Measurements from ENCODE around the gene ABCC4. TPM values are rescaled to one million over a fixed set of nuclear protein-coding genes. Genes with fewer than 3 reads are reported as not detected.

Gene ABCC4
- total RNA-seq, 2 donors from 2014 or later: 119 to 144 TPM

DNA sequence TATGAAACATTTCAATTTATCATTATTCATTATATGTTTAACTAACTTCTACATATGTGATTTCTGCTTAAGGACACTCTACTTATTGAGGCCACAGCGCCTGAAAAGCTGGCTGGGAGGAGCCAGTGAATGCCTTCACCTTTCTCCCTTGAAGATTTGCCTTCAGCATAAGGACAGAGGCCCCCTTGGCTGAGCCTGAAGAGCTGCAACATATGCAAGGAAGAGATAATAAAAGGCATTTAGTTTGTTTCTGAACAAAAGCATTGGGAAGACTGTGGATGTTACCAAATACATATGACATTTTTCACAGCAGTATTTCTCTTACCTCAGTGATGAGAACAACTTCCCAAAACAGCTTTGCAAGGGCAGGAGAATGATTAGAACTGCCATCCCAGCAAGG lies 92.1 kb downstream of the ABCC4 start:
- Mint-ChIP-seq H3K4me3 (no peak overlapping the region), H3K36me3 (ENCODE audit: low read depth) (peaks cover 90% of the 10 kb centered on the region), H3K9me3 (no peaks in the 10 kb centered on the region), H3K27ac (no peak overlapping the region), H3K27me3 (ENCODE audit: insufficient read depth) (no peaks in the 10 kb centered on the region), H3K4me1 (peaks cover 4% of the 10 kb centered on the region)
- 89 to 91% methylated on average over 1 of the region's 1 CpG for WGBS, 2 experiments (ENCODE audit: insufficient coverage in 1 of 2, insufficient read length in 1 of 2)
- TF ChIP-seq, protein P1, sequence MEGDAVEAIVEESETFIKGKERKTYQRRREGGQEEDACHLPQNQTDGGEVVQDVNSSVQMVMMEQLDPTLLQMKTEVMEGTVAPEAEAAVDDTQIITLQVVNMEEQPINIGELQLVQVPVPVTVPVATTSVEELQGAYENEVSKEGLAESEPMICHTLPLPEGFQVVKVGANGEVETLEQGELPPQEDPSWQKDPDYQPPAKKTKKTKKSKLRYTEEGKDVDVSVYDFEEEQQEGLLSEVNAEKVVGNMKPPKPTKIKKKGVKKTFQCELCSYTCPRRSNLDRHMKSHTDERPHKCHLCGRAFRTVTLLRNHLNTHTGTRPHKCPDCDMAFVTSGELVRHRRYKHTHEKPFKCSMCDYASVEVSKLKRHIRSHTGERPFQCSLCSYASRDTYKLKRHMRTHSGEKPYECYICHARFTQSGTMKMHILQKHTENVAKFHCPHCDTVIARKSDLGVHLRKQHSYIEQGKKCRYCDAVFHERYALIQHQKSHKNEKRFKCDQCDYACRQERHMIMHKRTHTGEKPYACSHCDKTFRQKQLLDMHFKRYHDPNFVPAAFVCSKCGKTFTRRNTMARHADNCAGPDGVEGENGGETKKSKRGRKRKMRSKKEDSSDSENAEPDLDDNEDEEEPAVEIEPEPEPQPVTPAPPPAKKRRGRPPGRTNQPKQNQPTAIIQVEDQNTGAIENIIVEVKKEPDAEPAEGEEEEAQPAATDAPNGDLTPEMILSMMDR (conservative IDR thresholded peaks at IDR 0.05): no peak
- Histone ChIP-seq H3K27me3 (ENCODE audit: control insufficient read depth, insufficient read depth, low read length, poor library complexity, severe bottlenecking) (no peaks in the 10 kb centered on the region), H3K36me3 (ENCODE audit: control insufficient read depth, insufficient read depth, low read length) (peaks cover 77% of the 10 kb centered on the region), H3K27ac (ENCODE audit: low read depth, low read length) (no peak overlapping the region), H3K9ac (ENCODE audit: extremely low read depth, low read length, poor library complexity, severe bottlenecking) (no peak overlapping the region), H3K4me1 (ENCODE audit: control insufficient read depth, insufficient read depth, low read length) (no peaks in the 10 kb centered on the region), H3K4me3 (ENCODE audit: low read length) (no peak overlapping the region), H3K9me3 (ENCODE audit: control insufficient read depth, low read length) (no peaks in the 10 kb centered on the region)
- DNase-seq: no peak

DNA sequence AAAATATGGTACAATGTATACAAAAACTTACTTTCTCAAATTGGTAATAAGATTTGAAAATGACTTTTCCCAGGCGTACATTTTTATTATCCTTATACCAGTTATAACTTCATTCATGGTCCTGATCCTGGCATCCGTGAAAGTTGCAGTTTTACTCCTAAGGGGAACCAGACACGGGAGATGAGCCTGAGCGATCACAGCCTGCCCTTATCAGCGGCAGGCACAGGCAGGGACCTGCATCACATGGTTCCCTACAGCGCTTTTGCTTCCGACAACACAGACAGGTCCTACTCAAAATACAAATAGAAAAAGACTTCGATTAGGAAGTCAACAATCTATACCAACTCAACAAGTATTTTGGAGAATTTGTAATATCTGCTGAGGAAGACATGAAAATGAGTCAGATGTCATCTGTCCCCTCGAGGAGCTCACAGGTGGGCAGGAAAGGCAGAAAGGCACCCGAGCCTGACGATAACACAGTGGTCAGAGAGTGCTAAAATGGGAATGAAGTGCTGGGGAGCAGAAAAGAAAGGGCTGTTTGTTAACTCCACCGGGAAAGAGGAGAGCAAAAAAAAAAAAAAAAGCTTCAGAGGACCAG lies 93.4 kb downstream of the ABCC4 start:
- Histone ChIP-seq H3K4me1 (ENCODE audit: control insufficient read depth, insufficient read depth, low read length) (no peaks in the 10 kb centered on the region), H3K9me3 (ENCODE audit: control insufficient read depth, low read length) (no peaks in the 10 kb centered on the region), H3K27me3 (ENCODE audit: control insufficient read depth, insufficient read depth, low read length, poor library complexity, severe bottlenecking) (no peaks in the 10 kb centered on the region), H3K9ac (ENCODE audit: extremely low read depth, low read length, poor library complexity, severe bottlenecking) (no peak overlapping the region), H3K4me3 (ENCODE audit: low read length) (no peak overlapping the region), H3K27ac (ENCODE audit: low read depth, low read length) (no peak overlapping the region), H3K36me3 (ENCODE audit: control insufficient read depth, insufficient read depth, low read length) (peaks cover 72% of the 10 kb centered on the region)
- no peak overlapping the region for H3K27ac Mint-ChIP-seq
- no peak for DNase-seq
- H3K4me3 Mint-ChIP-seq: no peak overlapping the region
- peaks cover 85% of the 10 kb centered on the region for H3K36me3 Mint-ChIP-seq (ENCODE audit: low read depth)
- TF ChIP-seq, protein P1 (conservative IDR thresholded peaks at IDR 0.05): no peak
- H3K27me3 Mint-ChIP-seq (ENCODE audit: insufficient read depth): no peaks in the 10 kb centered on the region
- peaks cover 5% of the 10 kb centered on the region for H3K4me1 Mint-ChIP-seq
- WGBS, 2 experiments (ENCODE audit: insufficient coverage in 1 of 2, insufficient read length in 1 of 2): 91 to 92% methylated on average over 9 to 12 of the region's 12 CpGs
- H3K9me3 Mint-ChIP-seq: no peaks in the 10 kb centered on the region

DNA sequence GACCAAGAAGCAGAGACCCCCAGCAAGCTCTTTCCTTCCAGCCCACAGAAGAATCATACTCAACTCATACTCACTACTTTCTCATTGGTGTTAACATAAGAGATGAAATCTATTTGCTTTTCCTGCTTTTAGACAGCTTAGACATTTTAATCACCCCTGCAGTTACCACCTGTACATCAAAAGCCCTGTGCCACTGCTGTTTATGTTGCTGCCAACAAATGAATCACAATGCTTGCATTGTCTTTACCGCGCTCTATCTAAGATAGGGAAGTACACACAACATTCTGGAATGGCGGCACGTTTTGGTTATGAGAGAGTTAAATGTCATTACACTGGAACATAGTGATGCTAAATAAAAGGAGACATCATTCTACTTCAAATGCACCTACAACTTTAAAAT lies 95.1 kb downstream of the ABCC4 start:
- Histone ChIP-seq H3K9ac (ENCODE audit: extremely low read depth, low read length, poor library complexity, severe bottlenecking) (no peak overlapping the region), H3K9me3 (ENCODE audit: control insufficient read depth, low read length) (no peaks in the 10 kb centered on the region), H3K36me3 (ENCODE audit: control insufficient read depth, insufficient read depth, low read length) (peaks cover 70% of the 10 kb centered on the region), H3K27ac (ENCODE audit: low read depth, low read length) (no peak overlapping the region), H3K4me3 (ENCODE audit: low read length) (no peak overlapping the region), H3K4me1 (ENCODE audit: control insufficient read depth, insufficient read depth, low read length) (no peaks in the 10 kb centered on the region), H3K27me3 (ENCODE audit: control insufficient read depth, insufficient read depth, low read length, poor library complexity, severe bottlenecking) (no peaks in the 10 kb centered on the region)
- DNase-seq: no peak
- no peaks in the 10 kb centered on the region for H3K27me3 Mint-ChIP-seq (ENCODE audit: insufficient read depth)
- TF ChIP-seq, protein P1 (conservative IDR thresholded peaks at IDR 0.05): no peak
- H3K4me3 Mint-ChIP-seq: no peak overlapping the region
- H3K9me3 Mint-ChIP-seq: no peaks in the 10 kb centered on the region
- H3K27ac Mint-ChIP-seq: no peak overlapping the region
- H3K36me3 Mint-ChIP-seq (ENCODE audit: low read depth): peaks cover 83% of the 10 kb centered on the region
- H3K4me1 Mint-ChIP-seq: peaks cover 9% of the 10 kb centered on the region
- WGBS, 2 experiments (ENCODE audit: insufficient coverage in 1 of 2, insufficient read length in 1 of 2): 95 to 100% methylated on average over 2 to 4 of the region's 4 CpGs
